NB4 (cell line): ENCODE results near the gene PRRG4.
"Not testable (repeated sequence)": the region's sequence is repeated elsewhere in the genome, so short reads cannot be mapped to it uniquely, and the experiment has no call there.

Experiments used
- DNase-seq: peaks from one replicate; pipeline ENCODE4 v3.0.0; 2010; ENCODE audit warnings: low read depth
- H3K4me3 ChIP-seq: one replicate; pipeline ENCODE4 v1.5.1; 2011; ENCODE audit warnings: mild to moderate bottlenecking, low read depth, low read length, moderate library complexity
- CTCF ChIP-seq: IDR thresholded peaks from one replicate; pipeline ENCODE4 v1.5.1; 2012; ENCODE audit warnings: low read depth, low read length
- MAX ChIP-seq: IDR thresholded peaks from 2 replicates; pipeline ENCODE4 v1.6.1; 2011; ENCODE audit warnings: low read depth, low read length
- MYC ChIP-seq: IDR thresholded peaks from 2 replicates; pipeline ENCODE4 v1.6.1; 2011; ENCODE audit warnings: low read depth, low read length
- POLR2A ChIP-seq: IDR thresholded peaks from 2 replicates; pipeline ENCODE4 v1.6.1; 2011; ENCODE audit warnings: mild to moderate bottlenecking; ENCODE audit not compliant: insufficient read length; ENCODE audit errors: extremely low read depth

The PRRG4 gene

DNA sequence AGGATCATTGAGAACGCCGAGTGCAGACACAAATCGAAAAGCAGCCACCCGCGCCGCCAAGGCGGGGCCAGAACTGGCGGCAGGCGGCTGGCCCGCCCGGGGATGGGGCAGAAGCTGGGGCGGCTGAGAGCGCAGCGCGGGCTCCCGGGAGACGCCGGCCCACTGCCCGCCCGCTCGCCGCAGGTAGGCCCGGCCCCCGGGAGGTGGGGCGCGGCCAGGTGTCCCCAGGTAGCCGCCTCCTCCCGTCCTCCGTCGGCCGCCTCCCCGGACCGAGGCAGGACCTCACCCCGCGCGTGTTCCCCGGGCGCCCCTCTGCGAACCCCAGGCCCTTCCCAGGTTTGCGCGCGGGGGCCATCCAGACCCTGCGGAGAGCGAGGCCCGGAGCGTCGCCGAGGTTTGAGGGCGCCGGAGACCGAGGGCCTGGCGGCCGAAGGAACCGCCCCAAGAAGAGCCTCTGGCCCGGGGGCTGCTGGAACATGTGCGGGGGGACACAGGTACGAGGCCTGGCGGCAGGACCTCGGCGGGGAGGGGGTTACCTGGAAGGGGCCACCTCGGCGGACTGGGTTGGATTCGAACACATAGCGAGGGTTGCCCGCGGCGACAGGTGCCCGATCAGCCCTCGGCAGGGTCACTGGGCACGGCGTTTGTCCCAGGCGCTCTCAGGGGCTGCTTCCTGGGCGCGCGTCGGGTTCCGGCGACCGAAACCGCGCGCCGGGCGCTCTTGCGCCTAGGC, at the start of gene PRRG4:
Gene PRRG4, plus strand, starts transcription at position 248 of the 733 bp plus-strand sequence. CDS start 603 bp downstream, outside the sequence.
- DNase-seq, result peak; percentile 85
- TF ChIP-seq POLR2A (peak; percentile 59), MYC (peak; percentile 57; the same call in 1 of the 2 replicates), CTCF (no peak), MAX (no peak)
- peak within 1 kb of the TSS; percentile 70 for H3K4me3 ChIP-seq

DNA sequence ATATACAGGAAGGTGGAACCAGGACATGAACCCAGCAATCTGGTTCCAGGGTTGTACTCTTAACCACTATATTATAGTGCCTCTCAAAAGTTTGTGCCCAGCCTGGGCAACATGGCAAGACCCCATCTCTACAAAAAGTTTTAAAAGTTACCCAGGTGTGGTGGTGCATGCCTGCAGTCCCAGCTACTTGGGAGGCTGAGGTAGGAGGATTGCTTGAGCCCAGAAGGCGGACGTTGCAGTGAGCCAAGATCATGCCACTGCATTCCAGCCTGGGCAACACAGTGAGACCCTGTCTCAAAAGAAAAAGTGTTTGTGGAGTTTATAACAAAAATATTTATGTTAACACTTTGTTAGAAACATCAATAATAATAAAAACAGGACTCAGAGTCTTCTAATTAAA, 48.9 kb upstream of the PRRG4 start:
- not testable (repeated sequence) for H3K4me3 ChIP-seq, DNase-seq

DNA sequence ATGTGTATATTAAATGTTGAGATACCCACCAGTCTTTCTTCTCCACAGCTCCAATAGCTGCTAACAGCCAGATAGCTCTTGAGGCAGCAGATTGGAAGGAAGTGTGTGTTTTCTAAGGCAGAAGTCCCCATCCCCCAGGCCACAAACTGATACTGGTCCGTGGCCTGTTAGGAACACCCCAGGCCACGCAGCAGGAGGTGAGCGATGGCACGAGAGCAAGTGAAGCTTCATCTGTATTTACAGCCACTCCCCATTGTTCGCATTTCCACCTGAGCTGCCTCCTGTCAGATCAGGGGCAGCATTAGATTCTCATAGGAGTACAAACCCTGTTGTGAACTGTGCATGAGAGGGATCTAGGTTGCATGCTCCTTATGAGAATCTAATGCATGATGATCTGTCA, 48.0 kb upstream of the PRRG4 start:
- TF ChIP-seq POLR2A, result no peak
- no peak for TF ChIP-seq MAX
- no peak for TF ChIP-seq MYC
- no peak overlapping the region for H3K4me3 ChIP-seq

GRCh38 chr11:32785262-32785661, 44.5 kb upstream of the PRRG4 start:
- no peak overlapping the region for H3K4me3 ChIP-seq
- DNase-seq, result no peak
- TF ChIP-seq POLR2A (no peak), MAX (no peak), CTCF (no peak), MYC (no peak)

More for the DNA sequence above, 48.0 kb upstream of the PRRG4 start:
- DNase-seq, result no peak

GRCh38 chr11:32786811-32787210, 42.9 kb upstream of the PRRG4 start:
- TF ChIP-seq MAX (no peak), CTCF (no peak), MYC (no peak), POLR2A (no peak)
- no peak for DNase-seq
- no peak overlapping the region for H3K4me3 ChIP-seq

DNA sequence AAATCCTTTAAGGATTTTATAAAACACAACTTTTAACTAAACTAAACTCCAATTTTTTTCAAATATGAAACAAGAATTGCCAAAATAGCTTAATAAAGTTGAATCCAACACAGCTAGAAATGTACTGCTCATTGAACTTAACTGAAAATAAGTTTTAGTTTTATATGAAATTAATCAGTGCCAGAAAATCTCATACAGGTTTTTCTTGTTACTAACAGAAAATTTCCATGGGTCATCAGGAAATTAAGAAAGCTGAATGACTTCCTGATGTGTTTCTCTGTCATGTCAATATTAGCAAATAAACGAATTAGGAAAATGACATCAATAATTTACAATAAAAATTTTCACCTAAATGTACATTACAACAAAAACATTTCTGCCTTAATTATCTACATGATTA, 38.8 kb upstream of the PRRG4 start:
- H3K4me3 ChIP-seq, result no peak overlapping the region
- TF ChIP-seq CTCF (no peak), MYC (no peak), MAX (no peak), POLR2A (no peak)
- DNase-seq, result no peak
